Vagina (tissue), 2 donors: ENCODE measurements around the gene NDUFA5.
"Not testable (repeated sequence)": the region's sequence is repeated elsewhere in the genome, so short reads cannot be mapped to it uniquely, and the experiment has no call there.

ENCODE experiments used
- POLR2A ChIP-seq, 2 donors: fragments of 450-650 bp; IDR thresholded peaks; one replicate each; pipeline ENCODE4 v1.6.1; 2017; ENCODE audit warnings: antibody characterized with exemption in 2 of 2, mild to moderate bottlenecking in 2 of 2, moderate library complexity in 2 of 2
- POLR2AphosphoS5 ChIP-seq, 2 donors: sonication (generic); formaldehyde crosslinking; IDR thresholded peaks; one replicate each; pipeline ENCODE4 v1.9.0; 2017; ENCODE audit warnings: antibody characterized with exemption in 2 of 2, mild to moderate bottlenecking in 2 of 2, low read depth in 1 of 2; ENCODE audit not compliant: insufficient read depth in 1 of 2
- TF ChIP-seq, protein P1 (sequence below), 3 experiments: fragments of 450-650 bp in 2 of 3; fragments of 200-600 bp in 1 of 3; sonication (generic) in 1 of 3; IDR thresholded peaks; one replicate each; pipeline ENCODE4 v1.5.1; 2017 to 2019; ENCODE audit warnings: antibody characterized with exemption in 3 of 3, mild to moderate bottlenecking in 2 of 3, moderate library complexity in 2 of 3

DNA sequence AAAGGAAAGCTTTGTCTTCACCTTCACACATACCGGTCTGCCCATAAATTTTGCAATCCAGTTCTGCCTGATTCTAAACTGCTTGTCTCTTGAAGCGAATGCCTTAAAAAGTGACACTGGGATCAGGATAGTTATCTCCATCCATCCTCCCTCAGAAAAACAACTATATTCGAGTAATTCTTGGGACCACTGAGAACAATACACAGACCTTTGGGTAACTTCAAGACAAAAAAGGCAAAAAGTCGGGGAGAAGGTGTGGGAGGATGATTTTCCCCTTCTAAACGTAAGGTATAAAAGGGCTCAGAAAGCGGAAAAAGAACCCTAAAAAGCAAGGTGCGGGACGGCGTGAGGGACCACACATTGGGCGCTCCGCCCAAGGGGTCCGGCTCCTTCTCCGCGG, 25.3 kb downstream of the NDUFA5 start:
- TF ChIP-seq, protein P1, sequence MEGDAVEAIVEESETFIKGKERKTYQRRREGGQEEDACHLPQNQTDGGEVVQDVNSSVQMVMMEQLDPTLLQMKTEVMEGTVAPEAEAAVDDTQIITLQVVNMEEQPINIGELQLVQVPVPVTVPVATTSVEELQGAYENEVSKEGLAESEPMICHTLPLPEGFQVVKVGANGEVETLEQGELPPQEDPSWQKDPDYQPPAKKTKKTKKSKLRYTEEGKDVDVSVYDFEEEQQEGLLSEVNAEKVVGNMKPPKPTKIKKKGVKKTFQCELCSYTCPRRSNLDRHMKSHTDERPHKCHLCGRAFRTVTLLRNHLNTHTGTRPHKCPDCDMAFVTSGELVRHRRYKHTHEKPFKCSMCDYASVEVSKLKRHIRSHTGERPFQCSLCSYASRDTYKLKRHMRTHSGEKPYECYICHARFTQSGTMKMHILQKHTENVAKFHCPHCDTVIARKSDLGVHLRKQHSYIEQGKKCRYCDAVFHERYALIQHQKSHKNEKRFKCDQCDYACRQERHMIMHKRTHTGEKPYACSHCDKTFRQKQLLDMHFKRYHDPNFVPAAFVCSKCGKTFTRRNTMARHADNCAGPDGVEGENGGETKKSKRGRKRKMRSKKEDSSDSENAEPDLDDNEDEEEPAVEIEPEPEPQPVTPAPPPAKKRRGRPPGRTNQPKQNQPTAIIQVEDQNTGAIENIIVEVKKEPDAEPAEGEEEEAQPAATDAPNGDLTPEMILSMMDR (IDR thresholded peaks at IDR 0.05), result not testable (repeated sequence)
- not testable (repeated sequence) for TF ChIP-seq POLR2A (IDR thresholded peaks at IDR 0.05); POLR2AphosphoS5 (IDR thresholded peaks at IDR 0.05; ENCODE audit: insufficient read depth in 1 of 2, low read depth in 1 of 2)
